Measurements from ENCODE around the gene PIBF1. TPM values are rescaled to one million over a fixed set of nuclear protein-coding genes. Genes with fewer than 3 reads are reported as not detected.
"Not testable (repeated sequence)": the region's sequence is repeated elsewhere in the genome, so short reads cannot be mapped to it uniquely, and the experiment has no call there.

PIBF1 gene
- polyA plus RNA-seq, 3 donors = 33.9 to 39.3 (median 39.2) TPM

- DNase-seq (ENCODE audit: extremely low read depth in 1 of 11, low read depth in 9 of 11, low spot score in 4 of 11) = no peak
Measured at GRCh38 chr13:73045031-73045430, 263.1 kb downstream of the PIBF1 start.

GRCh38 chr13:73048615-73049014 lies 266.7 kb downstream of the PIBF1 start:
- DNase-seq (ENCODE audit: extremely low read depth in 1 of 11, low read depth in 9 of 11, low spot score in 4 of 11) = not testable (repeated sequence)

GRCh38 chr13:73054712-73055111 lies 272.8 kb downstream of the PIBF1 start:
- DNase-seq (ENCODE audit: extremely low read depth in 1 of 11, low read depth in 9 of 11, low spot score in 4 of 11) = no peak

GRCh38 chr13:73055813-73056564 lies 274.1 kb downstream of the PIBF1 start:
- DNase-seq (ENCODE audit: extremely low read depth in 1 of 11, low read depth in 9 of 11, low spot score in 4 of 11) = no peak

- DNase-seq (ENCODE audit: extremely low read depth in 1 of 11, low read depth in 9 of 11, low spot score in 4 of 11) = no peak
Measured at GRCh38 chr13:73056565-73056962, 274.6 kb downstream of the PIBF1 start.

- DNase-seq (ENCODE audit: extremely low read depth in 1 of 11, low read depth in 9 of 11, low spot score in 4 of 11) = no peak
Measured at GRCh38 chr13:73057284-73058063, 275.5 kb downstream of the PIBF1 start.

- no peak for DNase-seq (ENCODE audit: extremely low read depth in 1 of 11, low read depth in 9 of 11, low spot score in 4 of 11)
Measured at GRCh38 chr13:73058064-73058313, 276.1 kb downstream of the PIBF1 start.

GRCh38 chr13:73058432-73058735 lies 276.5 kb downstream of the PIBF1 start:
- peak in 1 of 11 donors; percentile 58 for DNase-seq (ENCODE audit: extremely low read depth in 1 of 11, low read depth in 9 of 11, low spot score in 4 of 11)

GRCh38 chr13:73058736-73059459 lies 277.0 kb downstream of the PIBF1 start, which contains the start of gene KLF5:
KLF5 (plus strand) TSS chr13:73059005; CDS start chr13:73059328, 323 bp downstream.
- DNase-seq (ENCODE audit: extremely low read depth in 1 of 11, low read depth in 9 of 11, low spot score in 4 of 11) = peak; percentile 69 to 92 (median 86)

GRCh38 chr13:73059460-73060250 lies 277.7 kb downstream of the PIBF1 start:
- peak in 5 of 11 donors; percentile 31 to 43 (median 40) for DNase-seq (ENCODE audit: extremely low read depth in 1 of 11, low read depth in 9 of 11, low spot score in 4 of 11)

- peak in 3 of 11 donors; percentile 33 to 50 (median 47) for DNase-seq (ENCODE audit: extremely low read depth in 1 of 11, low read depth in 9 of 11, low spot score in 4 of 11)
Measured at GRCh38 chr13:73060251-73061160, 278.6 kb downstream of the PIBF1 start.

- DNase-seq (ENCODE audit: extremely low read depth in 1 of 11, low read depth in 9 of 11, low spot score in 4 of 11) = no peak
Measured at GRCh38 chr13:73061473-73061872, 279.5 kb downstream of the PIBF1 start.

- DNase-seq (ENCODE audit: extremely low read depth in 1 of 11, low read depth in 9 of 11, low spot score in 4 of 11) = no peak
Measured at GRCh38 chr13:73061876-73062275, 279.9 kb downstream of the PIBF1 start.

GRCh38 chr13:73062468-73062867 lies 280.5 kb downstream of the PIBF1 start:
- DNase-seq (ENCODE audit: extremely low read depth in 1 of 11, low read depth in 9 of 11, low spot score in 4 of 11) = no peak

GRCh38 chr13:73063166-73063565 lies 281.2 kb downstream of the PIBF1 start:
- no peak for DNase-seq (ENCODE audit: extremely low read depth in 1 of 11, low read depth in 9 of 11, low spot score in 4 of 11)

- no peak for DNase-seq (ENCODE audit: extremely low read depth in 1 of 11, low read depth in 9 of 11, low spot score in 4 of 11)
Measured at GRCh38 chr13:73065036-73065435, 283.1 kb downstream of the PIBF1 start.

GRCh38 chr13:73065665-73066340 lies 283.9 kb downstream of the PIBF1 start:
- DNase-seq (ENCODE audit: extremely low read depth in 1 of 11, low read depth in 9 of 11, low spot score in 4 of 11) = peak in 3 of 11 donors; percentile 38 to 60 (median 46)

All from renal cortex interstitium (tissue), 11 donors.